Tibial artery (tissue), 4 donors: ENCODE results near the gene CCR9.

ENCODE experiments used
- DNase-seq, 2 donors: peaks; one replicate each; pipeline ENCODE4 v3.0.0-alpha.2; 2019
- H3K27ac ChIP-seq, 2 donors: fragments of 200-600 bp; sonication (generic) in 1 of 2; 1 replicate in 1 of 2; 2 replicates in 1 of 2; pipeline ENCODE4 v1.5.1; 2018 to 2019; ENCODE audit warnings: mild to moderate bottlenecking in 1 of 2
- H3K27me3 ChIP-seq, 2 donors: fragments of 200-600 bp; sonication (generic) in 1 of 2; one replicate each; pipeline versions ENCODE4 v1.5.1 to v1.6.0; 2016 to 2019
- H3K36me3 ChIP-seq, 3 donors: fragments of 200-600 bp; sonication (generic) in 2 of 3; one replicate each; pipeline ENCODE4 v1.5.1; 2016 to 2019; ENCODE audit warnings: mild to moderate bottlenecking in 2 of 3
- H3K4me1 ChIP-seq, 4 donors: fragments of 200-600 bp; sonication (generic) in 2 of 4; 1 replicate in 3 of 4; 2 replicates in 1 of 4; pipeline ENCODE4 v1.5.1; 2016 to 2019
- H3K4me3 ChIP-seq, 2 donors: fragments of 200-600 bp; sonication (generic) in 1 of 2; 1 replicate in 1 of 2; 2 replicates in 1 of 2; pipeline ENCODE4 v1.5.1; 2018 to 2019; ENCODE audit warnings: mild to moderate bottlenecking in 2 of 2
- H3K9me3 ChIP-seq, 3 donors: fragments of 200-600 bp; sonication (generic) in 1 of 3; one replicate each; pipeline ENCODE4 v1.5.1; 2016 to 2019
- CTCF ChIP-seq, 2 experiments: fragments of 200-600 bp in 1 of 2; fragments of 450-650 bp in 1 of 2; IDR thresholded peaks; one replicate each; pipeline ENCODE4 v1.5.1; 2017 to 2019; ENCODE audit warnings: antibody characterized with exemption in 2 of 2, mild to moderate bottlenecking in 1 of 2, moderate library complexity in 1 of 2
- intact Hi-C: fragments of 100-400 bp; cut with DNase I; formaldehyde crosslinking; loops from one replicate; pipeline ENCODE4 v1.15.0; 2023; ENCODE audit warnings: low total_unique reads

The CCR9 gene

GRCh38 chr3:45885979-45886705 lies at the start of gene CCR9:
CCR9 (plus strand) TSS chr3:45886543; CDS start chr3:45894934, 8,391 bp downstream.
- H3K36me3 ChIP-seq, result no peaks in the 10 kb centered on the region
- H3K9me3 ChIP-seq, result no peaks in the 10 kb centered on the region
- no peak for DNase-seq
- no peak for TF ChIP-seq CTCF (IDR thresholded peaks at IDR 0.05)
- H3K27ac ChIP-seq, result no peak within 1 kb of the TSS
- H3K4me3 ChIP-seq, result no peak within 1 kb of the TSS
- no peaks in the 10 kb centered on the region for H3K27me3 ChIP-seq
- H3K4me1 ChIP-seq, result no peaks in the 10 kb centered on the region
- intact Hi-C loops, result no loop called here

GRCh38 chr3:45838466-45838865 lies 47.9 kb upstream of the CCR9 start:
- no peaks in the 10 kb centered on the region for H3K27me3 ChIP-seq
- peaks cover 0 to 12% (median 2%) of the 10 kb centered on the region in 4 donors for H3K4me1 ChIP-seq
- no peak overlapping the region for H3K4me3 ChIP-seq
- H3K27ac ChIP-seq, result no peak overlapping the region
- intact Hi-C loops, result no loop called here
- DNase-seq, result no peak
- peaks cover 9 to 35% (median 26%) of the 10 kb centered on the region in 3 donors for H3K36me3 ChIP-seq
- H3K9me3 ChIP-seq, result no peaks in the 10 kb centered on the region
- TF ChIP-seq CTCF (IDR thresholded peaks at IDR 0.05), result no peak

- TF ChIP-seq CTCF (IDR thresholded peaks at IDR 0.05), result no peak
- peaks cover 0 to 12% (median 2%) of the 10 kb centered on the region in 4 donors for H3K4me1 ChIP-seq
- DNase-seq, result no peak
- intact Hi-C loops, result no loop called here
- peak overlapping the region; percentile 58 to 72 for H3K27ac ChIP-seq
- no peaks in the 10 kb centered on the region for H3K9me3 ChIP-seq
- H3K36me3 ChIP-seq, result peaks cover 0 to 12% (median 5%) of the 10 kb centered on the region in 3 donors
- H3K4me3 ChIP-seq, result peak overlapping the region; percentile 85 to 90
- no peaks in the 10 kb centered on the region for H3K27me3 ChIP-seq
Observed at GRCh38 chr3:45841420-45841756, 45.0 kb upstream of the CCR9 start.

- intact Hi-C loops, result no loop called here
Observed at GRCh38 chr3:45841757-45842491, 44.4 kb upstream of the CCR9 start, which contains the start of gene LZTFL1. LZTFL1 (minus strand) TSS chr3:45842119; CDS start chr3:45841991, 128 bp downstream.

More at GRCh38 chr3:45841757-45842491, 44.4 kb upstream of the CCR9 start, which contains the start of gene LZTFL1:
- Histone ChIP-seq H3K36me3 (peaks cover 0 to 6% (median 0%) of the 10 kb centered on the region in 3 donors), H3K4me1 (peaks cover 0 to 12% (median 2%) of the 10 kb centered on the region in 4 donors), H3K4me3 (peak within 1 kb of the TSS; percentile 85 to 90), H3K9me3 (no peaks in the 10 kb centered on the region), H3K27ac (peak within 1 kb of the TSS; percentile 58 to 72), H3K27me3 (no peaks in the 10 kb centered on the region)
- DNase-seq, result peak; percentile 95 to 96
- TF ChIP-seq CTCF (IDR thresholded peaks at IDR 0.05), result no peak
